ENCODE data around the gene DAB2IP.

Gene DAB2IP

DNA sequence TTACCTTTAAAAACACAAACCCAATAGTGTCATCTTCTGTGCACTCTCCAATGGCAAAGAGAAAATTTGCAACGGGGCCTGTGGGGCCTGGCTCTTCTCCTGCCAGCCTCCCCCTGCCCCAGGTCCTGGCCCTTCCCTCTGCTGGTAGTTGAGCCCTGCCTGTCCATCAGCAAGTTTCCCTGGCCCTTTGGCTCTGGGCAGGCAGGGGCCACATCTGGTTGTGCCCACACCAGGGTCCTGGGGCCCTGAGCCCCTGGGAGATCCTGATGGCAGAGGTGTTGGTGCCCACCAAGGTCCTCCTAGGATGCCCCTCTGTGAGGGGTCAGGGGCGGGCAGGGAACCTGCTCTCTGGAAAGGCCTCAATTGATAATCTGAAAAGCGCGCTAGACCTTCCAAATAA lies 157.3 kb downstream of the DAB2IP start:
- DNase-seq: no peak

DNA sequence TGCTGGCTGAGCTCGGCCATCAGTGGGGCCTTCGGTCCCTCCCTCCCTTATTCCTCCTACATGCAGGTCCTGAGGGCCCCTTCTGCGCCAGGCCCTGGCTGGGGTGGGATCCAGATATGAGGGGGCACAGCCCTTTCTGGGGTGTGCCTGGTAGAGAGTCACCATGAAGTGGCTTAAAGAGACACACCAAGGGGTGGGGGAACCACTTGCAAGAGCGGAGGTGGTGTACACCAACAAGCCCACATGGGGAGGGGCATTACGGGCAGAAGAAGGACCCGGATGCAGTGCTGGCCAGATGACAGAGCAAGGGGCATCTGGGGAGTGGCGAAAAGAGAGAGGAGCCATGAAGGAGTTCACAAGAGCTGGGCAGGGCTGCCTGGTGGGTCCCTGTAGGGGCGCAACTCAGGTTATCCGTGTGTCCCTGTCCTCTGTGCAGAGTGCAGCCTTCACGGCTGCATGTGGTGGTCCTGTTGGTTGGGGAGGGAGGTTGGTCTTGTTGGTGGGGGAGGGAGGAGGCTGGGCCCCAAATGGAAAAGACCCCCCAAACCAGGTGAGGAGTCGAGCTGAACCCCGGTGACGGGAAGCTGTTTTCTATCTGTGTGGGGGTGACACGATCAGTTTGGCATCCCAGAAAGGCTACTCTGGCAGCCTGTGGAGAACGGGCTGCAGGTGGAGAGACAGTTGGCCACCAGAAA lies 158.1 kb downstream of the DAB2IP start:
- DNase-seq: no peak

DNA sequence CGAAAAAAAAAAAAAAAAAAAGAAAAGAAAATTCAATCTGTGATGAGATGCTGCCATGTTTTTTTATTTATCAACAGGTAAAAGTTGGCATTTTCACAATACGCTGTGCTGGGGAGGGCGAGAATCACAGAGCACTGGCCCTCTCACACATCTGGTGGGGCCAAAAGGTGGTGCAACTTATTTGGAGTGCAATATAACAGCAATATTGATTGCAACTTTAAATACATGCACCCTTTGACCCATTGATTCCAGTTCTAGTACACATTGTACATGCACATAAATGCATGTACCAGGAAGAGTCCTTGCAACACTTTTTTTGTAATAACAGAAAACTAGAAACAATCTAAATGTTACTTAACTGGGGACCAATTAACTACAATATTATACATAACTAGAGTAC lies 159.1 kb downstream of the DAB2IP start:
- no peak for DNase-seq

DNA sequence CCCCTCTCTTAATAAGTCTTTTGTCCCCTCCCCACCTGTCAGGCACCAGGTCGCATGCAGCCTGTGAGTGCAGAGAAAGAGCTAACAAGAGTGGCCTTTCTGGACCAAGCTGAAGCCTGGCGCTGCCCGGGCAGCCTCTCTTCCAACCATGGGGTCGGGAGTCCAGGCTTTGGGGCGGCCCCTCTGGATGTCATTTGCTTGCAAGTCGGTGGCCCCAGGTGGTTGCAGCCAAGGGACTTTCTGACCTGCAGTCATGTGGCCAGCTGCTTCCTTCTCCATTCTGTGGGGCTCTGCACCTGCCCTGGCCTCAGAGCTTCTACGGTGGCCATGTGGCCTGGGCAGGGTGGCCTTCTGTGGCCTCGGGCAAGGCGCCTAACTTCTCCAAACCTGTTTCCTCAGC lies 159.7 kb downstream of the DAB2IP start:
- no peak for DNase-seq

DNA sequence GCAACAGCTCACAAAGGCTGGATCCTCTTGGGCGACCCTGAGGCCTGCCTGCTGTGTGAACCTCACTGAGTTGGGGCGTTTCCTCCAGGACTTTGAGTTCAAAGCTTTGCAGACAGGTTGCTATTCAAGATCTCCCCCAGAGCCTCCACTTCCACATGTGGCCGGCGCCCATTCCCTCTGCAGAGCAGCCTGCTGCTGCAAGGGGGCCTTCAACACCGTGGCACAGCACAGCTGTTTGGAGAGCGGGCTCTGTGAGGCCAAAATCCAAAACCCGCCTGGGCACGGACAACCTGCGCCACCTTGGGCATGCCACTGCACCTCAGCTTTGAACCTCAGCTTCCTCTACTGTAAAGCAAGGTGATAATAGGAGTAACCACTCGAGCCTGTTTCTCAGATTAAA lies 160.3 kb downstream of the DAB2IP start:
- no peak for DNase-seq

DNA sequence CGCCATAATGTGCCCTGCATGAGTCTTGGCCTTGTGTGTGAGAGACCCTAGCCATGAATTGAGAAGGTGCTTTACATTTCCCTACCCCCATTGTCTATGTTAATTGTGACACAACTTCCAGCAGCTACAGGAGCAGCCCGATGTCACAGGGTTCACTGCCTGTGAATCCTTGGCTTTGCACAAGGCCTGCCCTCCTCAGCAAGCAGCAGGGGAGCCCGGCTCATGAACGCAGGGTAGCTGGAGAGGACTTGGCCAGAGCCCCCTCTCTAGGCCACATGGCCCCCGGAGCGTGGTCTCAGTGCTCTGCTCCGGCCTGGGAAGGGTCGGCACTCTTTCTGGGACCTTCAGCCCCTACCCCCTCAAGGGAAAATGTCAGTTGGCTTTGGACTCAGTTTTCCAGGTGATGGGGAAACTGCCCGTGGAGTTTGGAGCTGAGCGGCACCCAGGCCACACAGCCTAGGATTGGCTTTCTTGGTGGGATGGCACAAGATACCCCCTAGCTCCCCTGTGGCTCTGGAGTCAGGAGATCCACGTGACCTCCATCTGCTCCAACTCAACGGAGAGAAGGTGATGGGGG lies 160.8 kb downstream of the DAB2IP start:
- no peak for DNase-seq

DNA sequence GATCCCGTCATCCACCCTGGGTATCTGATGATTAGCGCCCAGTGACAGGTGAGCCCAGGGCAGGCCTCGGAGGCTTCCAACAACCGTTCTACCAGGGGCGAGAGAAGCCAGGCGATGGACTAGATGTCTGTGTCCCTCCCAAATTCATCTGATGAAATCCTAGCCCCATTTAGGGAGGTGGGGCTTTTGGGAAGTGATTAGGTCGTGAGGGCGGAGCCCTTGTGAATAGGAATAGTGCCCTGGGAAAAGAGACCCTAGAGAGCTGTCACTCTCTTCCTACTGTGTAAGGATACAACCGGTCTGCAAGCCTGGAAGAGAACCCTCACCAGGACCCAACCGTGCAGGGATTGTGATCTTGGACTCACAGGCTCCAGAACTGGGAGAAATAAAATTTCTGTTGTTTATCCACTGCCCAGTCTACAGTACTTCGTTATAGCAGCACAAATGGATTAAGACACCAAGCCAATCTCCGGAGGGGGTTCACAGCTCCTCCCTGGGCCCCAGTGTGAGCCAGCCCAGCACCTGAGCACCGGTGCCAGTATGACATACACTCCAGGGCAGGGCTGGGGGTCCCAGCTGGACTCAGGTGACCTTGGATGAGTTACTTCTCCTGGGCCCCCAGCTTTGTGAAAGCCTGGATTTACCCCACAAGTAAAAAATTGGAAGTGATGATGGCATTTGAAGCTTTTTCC lies 162.2 kb downstream of the DAB2IP start:
- DNase-seq: no peak

DNA sequence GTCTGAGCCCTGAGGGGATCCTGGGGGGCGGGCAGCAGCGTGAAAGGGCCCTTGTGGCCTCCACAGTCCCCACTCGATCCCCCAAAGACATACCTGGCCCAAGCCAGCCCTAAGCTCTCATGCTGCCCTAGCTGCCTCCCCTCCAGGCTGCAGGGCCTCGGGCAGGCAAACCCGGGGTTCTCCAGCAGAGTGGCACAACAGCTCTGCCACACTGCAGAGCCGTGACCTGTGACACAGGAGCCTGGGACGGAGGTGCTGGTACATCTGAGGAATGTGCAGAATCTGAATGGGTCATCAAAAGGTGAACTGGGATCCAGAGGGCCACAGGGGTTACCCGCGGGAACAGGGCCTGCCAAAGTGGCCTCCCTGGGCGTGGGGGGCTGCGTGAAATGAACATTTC lies 163.2 kb downstream of the DAB2IP start:
- no peak for DNase-seq

DNA sequence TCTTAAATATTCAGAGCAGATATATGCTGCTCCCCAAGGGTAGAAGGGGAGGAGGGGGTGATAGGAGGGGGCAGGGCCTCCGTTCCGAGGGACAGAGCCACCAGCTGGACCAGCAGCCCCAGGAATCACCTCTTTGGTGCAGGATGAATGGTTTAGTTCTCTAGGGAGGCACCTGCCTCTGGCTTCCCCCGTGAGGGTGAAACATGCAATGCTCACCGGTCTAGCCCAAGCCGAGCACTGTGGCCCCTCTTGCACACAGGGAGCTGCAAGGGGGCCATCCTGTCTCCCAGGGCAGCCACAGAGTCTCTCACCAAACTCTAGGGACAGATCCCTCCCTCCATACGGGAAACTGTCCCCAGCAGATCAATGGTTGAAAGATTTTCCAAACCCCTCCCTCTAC lies 163.7 kb downstream of the DAB2IP start:
- no peak for DNase-seq

DNA sequence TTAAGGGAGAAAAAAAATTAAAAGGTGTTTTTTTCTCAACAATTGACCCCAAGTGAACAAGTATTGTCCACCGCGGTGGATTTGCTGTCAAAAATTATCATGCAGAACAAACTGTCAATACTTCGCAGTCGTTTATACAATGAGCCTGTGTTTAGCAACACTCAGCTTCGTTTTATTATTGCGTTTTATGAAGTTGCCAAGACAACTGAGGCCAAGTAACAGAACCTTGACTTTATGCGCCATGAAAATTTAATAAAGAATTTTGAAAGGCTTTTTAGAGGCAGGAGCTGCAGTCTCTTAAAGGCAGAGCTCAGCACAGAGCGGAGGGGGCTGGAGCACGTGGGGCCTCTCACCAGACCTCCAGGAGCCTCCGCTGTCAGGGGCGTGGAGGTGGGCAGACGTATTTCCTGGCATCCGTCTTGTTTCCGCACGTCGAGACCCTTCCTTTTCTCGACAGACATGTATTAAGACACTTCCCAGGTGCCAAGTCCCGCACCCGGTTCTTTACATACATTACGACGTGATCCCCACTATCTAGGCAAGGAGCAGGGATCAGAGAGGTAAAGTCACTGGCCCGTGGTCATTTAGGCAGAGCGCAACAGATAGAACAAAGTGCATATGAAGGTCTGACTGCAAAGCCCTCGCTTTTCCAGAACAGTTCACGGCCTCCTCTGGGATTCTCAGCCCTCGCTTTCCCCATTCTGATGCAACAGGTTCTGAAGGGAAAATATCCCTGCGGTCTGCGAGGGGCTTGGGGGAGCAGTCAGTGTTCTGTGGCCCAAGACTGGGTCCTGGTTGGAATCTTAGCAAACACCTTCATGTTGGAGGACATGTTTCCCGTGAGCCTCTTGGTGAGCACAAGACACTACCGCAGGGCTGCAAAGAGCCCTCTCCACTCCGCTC lies 164.4 kb downstream of the DAB2IP start:
- no peak for DNase-seq

DNA sequence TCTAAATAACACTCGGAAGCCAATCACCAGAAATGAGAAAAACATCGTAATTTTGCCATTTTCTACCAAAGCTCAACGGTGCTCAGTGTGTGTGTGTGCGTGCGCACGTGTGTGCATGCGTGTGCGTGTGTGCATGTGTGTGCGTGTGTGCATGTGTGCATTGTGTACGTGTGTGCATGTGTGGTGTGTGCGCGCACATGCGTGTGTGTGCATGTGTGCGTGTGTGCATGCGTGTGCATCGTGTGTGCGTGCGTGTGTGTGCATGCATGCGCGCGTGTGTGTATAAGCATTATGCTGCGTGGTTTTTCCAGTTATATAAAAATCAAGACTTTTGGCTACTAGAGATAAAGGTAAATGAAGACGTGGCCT lies 165.0 kb downstream of the DAB2IP start:
- DNase-seq: no peak

DNA sequence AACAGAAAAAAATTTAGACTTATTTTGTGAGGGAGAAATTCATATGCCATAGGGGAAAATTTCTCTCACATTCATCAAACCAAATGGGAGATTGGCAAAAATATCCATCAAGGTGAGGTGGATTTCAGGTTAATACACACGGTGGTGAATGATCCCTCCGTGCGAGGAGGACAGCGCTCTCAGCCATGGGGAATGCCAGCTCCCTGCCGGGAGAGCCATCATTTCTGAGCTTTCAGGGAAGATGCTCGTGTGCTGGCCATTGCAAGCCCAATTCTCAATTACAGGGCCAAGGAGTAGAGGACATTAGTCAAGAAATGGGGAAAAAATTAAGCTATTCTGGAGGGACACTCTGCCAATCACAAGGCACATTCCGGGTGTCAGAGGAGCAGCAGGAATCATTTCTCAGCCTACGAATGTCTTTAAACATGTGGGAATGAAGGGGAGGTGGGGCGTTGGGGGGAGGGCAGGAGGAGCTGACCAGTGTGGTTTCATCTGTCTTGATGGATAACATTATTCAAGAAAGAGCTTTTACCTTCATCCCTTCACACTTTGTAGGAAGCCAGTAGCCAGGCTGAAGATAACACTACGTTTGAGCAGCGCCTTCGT lies 165.5 kb downstream of the DAB2IP start:
- DNase-seq: no peak

DNA sequence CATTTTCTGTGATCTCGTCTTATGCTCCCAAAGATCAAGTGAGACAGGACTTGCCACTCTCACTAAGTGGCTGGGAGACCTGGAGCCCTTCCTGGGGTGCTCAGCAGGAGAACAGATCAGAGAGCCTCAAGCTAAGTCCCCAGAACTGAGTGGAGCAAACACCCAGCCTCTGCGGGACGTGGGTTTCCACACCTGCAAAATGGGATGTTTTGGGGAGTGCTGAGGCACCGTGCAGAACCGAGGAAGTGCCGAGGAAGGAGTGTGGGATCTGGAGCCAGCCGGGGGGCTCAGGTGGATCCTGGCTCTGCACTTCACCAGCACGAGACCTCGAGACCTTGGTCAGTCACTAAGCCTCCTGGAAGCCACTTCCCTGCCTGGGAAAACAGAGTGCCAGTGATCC lies 166.0 kb downstream of the DAB2IP start:
- DNase-seq: no peak

DNA sequence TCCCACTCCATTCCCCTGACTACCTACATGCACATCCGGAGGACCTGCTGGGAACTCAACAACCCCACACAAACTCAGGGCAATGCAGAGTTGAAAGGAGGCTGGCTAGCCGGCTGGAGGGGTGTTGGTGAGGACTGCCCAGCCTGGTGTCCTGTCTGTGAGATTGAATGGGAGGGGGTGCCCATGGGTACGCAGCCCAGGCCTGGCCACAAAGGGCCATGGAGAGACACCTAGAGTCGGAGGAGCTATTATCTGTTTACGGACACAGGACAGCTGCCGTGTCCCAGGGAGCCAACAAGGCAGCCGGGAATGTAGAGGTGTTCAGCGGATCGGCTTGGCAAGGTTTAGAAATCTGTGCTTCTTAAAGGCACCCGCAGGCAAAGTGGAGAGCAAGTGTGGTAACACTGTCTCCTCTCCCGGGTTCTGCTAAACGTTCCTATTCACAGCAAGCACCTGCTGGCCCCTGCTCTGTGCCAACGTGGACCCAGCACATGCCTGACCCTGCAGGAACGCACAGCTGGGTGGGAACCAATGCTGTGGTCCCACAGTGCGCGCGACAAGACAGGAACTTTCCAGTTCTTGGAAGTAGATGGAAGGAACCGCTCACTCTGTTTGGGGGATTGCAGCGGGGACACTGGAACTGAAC lies 166.7 kb downstream of the DAB2IP start:
- no peak for DNase-seq

DNA sequence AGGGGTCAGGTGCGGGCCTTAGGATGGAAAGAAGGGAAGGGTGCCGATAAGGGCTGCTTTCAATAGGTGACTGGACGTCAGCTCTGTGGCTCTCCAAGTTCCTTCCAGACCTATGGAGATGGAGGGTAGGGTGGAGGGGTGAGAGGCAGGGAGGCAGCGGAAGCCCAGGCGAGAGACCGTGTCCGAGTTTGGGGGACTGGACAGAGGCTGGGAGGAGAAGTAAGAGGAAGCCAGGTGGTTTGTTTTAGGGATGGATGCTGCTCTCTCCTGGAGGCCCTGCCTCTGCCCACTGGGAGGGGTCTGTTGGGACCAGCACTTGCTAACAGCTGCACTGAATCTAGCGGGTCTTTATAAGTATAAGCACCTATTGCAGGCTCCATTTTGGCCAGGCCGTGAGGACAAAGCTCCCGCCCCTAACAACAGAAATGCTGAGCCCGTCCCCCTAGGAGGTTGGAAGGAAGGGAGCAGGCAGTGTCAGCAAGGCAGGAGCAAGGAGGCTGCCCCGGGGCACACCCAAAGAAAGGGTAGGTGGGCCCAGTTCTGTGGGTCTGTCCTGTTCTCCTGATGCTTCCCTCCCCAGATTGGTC lies 167.5 kb downstream of the DAB2IP start:
- no peak for DNase-seq

DNA sequence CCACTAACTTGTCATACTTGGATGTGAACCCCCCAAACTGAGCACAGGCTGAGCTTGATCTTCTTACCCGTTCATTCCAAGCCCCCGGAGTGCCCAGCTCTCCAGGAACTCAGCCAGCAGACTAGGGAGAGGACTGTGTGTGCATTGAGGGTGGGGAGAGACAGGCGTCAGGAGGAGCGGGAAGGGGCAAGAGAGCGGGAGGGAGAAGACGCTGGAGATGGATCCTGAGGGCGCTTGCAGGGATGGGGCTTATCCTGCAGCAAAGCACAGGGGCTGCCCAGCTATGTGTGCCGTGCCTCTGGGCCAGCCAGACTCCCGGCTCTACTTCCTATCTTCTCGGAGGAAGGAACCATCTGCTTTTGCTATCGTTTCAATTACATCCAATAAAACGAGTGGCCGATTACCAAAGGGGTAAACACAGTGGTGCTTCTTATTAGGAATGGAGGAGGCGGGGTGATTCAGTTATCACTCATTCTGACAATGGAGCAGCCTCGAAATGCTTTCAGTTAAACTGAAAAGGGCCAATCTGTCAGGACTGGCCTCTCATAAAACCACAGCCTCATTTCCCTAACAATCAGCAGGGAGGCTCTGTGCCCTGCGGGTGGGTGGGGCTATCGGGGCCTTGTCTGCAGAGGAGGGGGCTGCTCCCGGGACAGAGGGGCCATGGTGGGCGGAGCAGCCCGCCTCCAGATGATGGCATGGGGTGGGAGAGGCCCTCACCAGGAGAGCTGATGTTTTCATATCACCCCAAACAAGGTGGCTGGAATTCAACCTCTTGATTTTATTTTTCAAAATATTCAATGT lies 168.2 kb downstream of the DAB2IP start:
- DNase-seq: peak; percentile 65

DNA sequence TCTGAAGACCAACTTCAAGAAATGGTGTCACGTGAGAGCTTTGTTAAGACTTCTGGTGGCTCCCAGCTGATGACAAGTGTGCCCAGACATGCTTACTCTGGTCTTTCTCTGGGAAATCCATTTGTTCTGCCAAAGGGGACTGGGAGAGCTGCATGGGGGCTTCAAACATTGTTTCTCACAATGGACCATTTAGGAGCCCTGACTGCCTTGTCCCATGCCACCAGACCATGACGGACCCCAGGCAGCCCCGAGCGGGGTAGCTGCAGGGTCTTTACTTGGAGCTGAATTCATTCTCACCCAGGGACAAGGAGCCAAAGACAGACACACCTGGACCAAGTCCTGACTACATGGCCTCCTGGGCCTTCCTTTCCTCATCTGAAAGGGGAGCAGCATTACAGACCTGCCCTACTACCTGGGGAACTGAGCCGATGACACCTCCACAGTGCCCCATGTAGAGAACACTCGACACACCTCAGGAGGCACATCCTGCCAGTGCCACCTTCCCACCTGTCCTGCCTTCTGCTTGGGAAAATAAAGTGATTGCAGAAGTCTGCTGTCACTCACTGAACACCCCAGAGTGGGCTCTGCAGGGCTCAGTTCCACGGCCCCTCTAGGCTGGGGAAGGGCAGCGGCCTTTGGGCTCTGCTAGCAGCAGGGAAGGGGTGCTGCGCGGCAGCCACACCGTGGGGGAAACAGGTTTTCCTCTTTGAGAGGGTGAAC lies 169.0 kb downstream of the DAB2IP start:
- no peak for DNase-seq

DNA sequence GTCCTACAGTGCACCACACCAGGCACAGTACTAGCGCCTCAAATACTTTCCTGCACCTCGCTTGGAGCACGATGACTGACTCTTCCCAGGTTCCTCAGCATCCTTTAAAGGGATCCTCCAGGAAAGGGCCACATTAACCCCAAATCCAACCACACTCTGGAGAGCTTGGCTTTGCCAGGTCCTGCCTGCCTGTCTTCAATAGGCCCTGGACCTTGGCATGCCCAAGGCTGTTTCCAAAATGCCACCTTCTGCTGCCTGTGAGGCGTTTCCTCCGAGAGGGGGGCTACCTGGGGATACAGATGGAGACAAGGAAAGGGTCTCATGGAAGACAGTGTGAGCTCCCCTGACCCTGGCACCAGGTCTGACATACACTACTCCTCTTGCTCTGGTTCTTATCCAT lies 169.9 kb downstream of the DAB2IP start:
- DNase-seq: no peak

DNA sequence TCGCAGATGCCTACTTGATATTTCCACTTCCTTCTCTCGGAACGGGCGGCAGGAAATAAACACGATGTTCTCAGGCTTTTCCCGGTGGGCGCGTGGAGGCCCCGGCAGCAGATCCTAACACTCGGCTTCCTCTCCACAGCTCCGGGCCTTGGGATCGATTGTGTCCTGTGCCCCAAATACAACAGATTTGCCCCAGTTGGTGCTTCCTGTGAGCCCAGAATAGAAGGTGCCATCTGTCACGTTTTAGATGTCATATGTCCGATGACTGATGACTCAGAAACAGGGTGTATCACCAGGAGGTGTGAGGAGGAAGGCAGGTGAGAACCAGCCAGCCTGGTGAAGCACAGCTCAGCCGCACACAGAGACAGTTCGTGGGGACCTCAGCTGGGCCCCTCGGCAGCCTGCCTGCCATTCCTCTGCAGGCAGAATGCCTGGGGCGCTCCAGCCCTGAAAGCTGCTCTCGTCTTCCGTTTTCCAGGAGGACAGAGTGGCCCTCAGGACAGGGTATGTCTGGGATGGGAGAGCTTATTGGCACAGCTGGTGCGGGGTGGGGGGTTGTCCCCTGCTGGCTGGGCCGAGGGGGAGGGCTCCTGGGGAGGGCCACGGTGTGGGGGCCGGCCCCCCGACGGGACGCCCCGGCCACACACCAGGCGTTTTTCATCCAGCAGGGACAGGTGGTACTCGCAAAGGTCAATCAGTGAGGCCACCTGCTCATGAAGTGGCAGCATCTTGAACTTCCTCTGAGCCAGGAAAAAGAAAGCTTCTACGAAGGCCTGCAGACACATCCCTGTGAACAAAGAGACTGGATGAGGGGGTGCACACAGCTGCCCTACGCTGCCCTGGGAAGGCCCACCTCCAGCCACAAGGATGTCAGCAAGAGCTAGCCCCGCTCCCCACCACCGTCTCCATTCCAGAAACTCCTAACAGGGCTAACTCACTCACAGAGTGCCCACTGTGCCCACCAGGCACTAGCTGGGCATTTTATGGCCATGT lies 171.0 kb downstream of the DAB2IP start:
- no peak for DNase-seq
